ENCODE measurements around the gene MEIOSIN. TPM values are rescaled to one million over a fixed set of nuclear protein-coding genes. Genes with fewer than 3 reads are reported as not detected.
A peak's percentile ranks its signal among the peaks of the same experiment; 100 is the strongest.

Gene MEIOSIN
- total and polyA plus RNA-seq, 4 donors = not detected

- Histone ChIP-seq H3K9ac (ENCODE audit: insufficient read depth in 1 of 2, low read length in 2 of 2) (no peak overlapping the region), H3K27me3 (ENCODE audit: control insufficient read depth in 3 of 3, insufficient read depth in 3 of 3, low read length in 2 of 3) (no peaks in the 10 kb centered on the region), H3K9me3 (ENCODE audit: control insufficient read depth in 4 of 4, insufficient read depth in 3 of 4, low read length in 3 of 4) (peaks cover 0 to 2% (median 0%) of the 10 kb centered on the region in 4 donors), H3K27ac (ENCODE audit: low read depth in 1 of 2, low read length in 1 of 2) (no peak overlapping the region), H3K4me1 (ENCODE audit: control insufficient read depth in 5 of 5, insufficient read depth in 5 of 5, low read length in 5 of 5) (peaks cover 0 to 1% (median 0%) of the 10 kb centered on the region in 5 donors), H3K4me3 (no peak overlapping the region), H3K36me3 (ENCODE audit: control insufficient read depth in 4 of 4, insufficient read depth in 4 of 4, low read length in 4 of 4) (no peaks in the 10 kb centered on the region)
- no peak for DNase-seq
- 86 to 89% methylated on average over 8 of the region's 8 CpGs for WGBS, 2 donors
- no peak for ATAC-seq (ENCODE audit: insufficient read depth, low FRiP score)
- no peak for TF ChIP-seq CTCF (IDR thresholded peaks at IDR 0.05; ENCODE audit: control extremely low read depth, extremely low read depth)
These were observed 71.7 kb downstream of the MEIOSIN start for GRCh38 chr19:45804959-45805230.

- Histone ChIP-seq H3K27ac (ENCODE audit: low read depth in 1 of 2, low read length in 1 of 2) (no peak overlapping the region), H3K27me3 (ENCODE audit: control insufficient read depth in 3 of 3, insufficient read depth in 3 of 3, low read length in 2 of 3) (no peaks in the 10 kb centered on the region), H3K9ac (ENCODE audit: insufficient read depth in 1 of 2, low read length in 2 of 2) (no peak overlapping the region), H3K4me3 (no peak overlapping the region), H3K4me1 (ENCODE audit: control insufficient read depth in 5 of 5, insufficient read depth in 5 of 5, low read length in 5 of 5) (peaks cover 0 to 5% (median 0%) of the 10 kb centered on the region in 5 donors), H3K9me3 (ENCODE audit: control insufficient read depth in 4 of 4, insufficient read depth in 3 of 4, low read length in 3 of 4) (peaks cover 0 to 2% (median 0%) of the 10 kb centered on the region in 4 donors), H3K36me3 (ENCODE audit: control insufficient read depth in 4 of 4, insufficient read depth in 4 of 4, low read length in 4 of 4) (no peaks in the 10 kb centered on the region)
- DNase-seq = no peak
- no peak for TF ChIP-seq CTCF (IDR thresholded peaks at IDR 0.05; ENCODE audit: control extremely low read depth, extremely low read depth)
- no peak for ATAC-seq (ENCODE audit: insufficient read depth, low FRiP score)
These were observed 72.5 kb downstream of the MEIOSIN start for GRCh38 chr19:45805719-45806118.

- Histone ChIP-seq H3K4me1 (ENCODE audit: control insufficient read depth in 5 of 5, insufficient read depth in 5 of 5, low read length in 5 of 5) (peaks cover 0 to 5% (median 0%) of the 10 kb centered on the region in 5 donors), H3K4me3 (no peak overlapping the region), H3K9me3 (ENCODE audit: control insufficient read depth in 4 of 4, insufficient read depth in 3 of 4, low read length in 3 of 4) (peaks cover 0 to 2% (median 0%) of the 10 kb centered on the region in 4 donors), H3K27ac (ENCODE audit: low read depth in 1 of 2, low read length in 1 of 2) (no peak overlapping the region), H3K27me3 (ENCODE audit: control insufficient read depth in 3 of 3, insufficient read depth in 3 of 3, low read length in 2 of 3) (no peaks in the 10 kb centered on the region), H3K36me3 (ENCODE audit: control insufficient read depth in 4 of 4, insufficient read depth in 4 of 4, low read length in 4 of 4) (no peaks in the 10 kb centered on the region), H3K9ac (ENCODE audit: insufficient read depth in 1 of 2, low read length in 2 of 2) (no peak overlapping the region)
- ATAC-seq (ENCODE audit: insufficient read depth, low FRiP score) = no peak
- WGBS, 2 donors = 23 to 37% methylated on average over 7 of the region's 7 CpGs
- DNase-seq = peak in 1 of 3 donors; percentile 18
- TF ChIP-seq CTCF (IDR thresholded peaks at IDR 0.05; ENCODE audit: control extremely low read depth, extremely low read depth) = no peak
These were observed 76.5 kb downstream of the MEIOSIN start for GRCh38 chr19:45809643-45810159.

GRCh38 chr19:45812297-45812696 is 79.1 kb downstream of the MEIOSIN start:
- peaks cover 0 to 15% (median 3%) of the 10 kb centered on the region in 5 donors for H3K4me1 ChIP-seq (ENCODE audit: control insufficient read depth in 5 of 5, insufficient read depth in 5 of 5, low read length in 5 of 5)
- no peak for ATAC-seq (ENCODE audit: insufficient read depth, low FRiP score)
- H3K27ac ChIP-seq (ENCODE audit: low read depth in 1 of 2, low read length in 1 of 2) = no peak overlapping the region
- no peak for DNase-seq
- H3K36me3 ChIP-seq (ENCODE audit: control insufficient read depth in 4 of 4, insufficient read depth in 4 of 4, low read length in 4 of 4) = peaks cover 0 to 2% (median 0%) of the 10 kb centered on the region in 4 donors
- H3K9ac ChIP-seq (ENCODE audit: insufficient read depth in 1 of 2, low read length in 2 of 2) = no peak overlapping the region
- no peak for TF ChIP-seq CTCF (IDR thresholded peaks at IDR 0.05; ENCODE audit: control extremely low read depth, extremely low read depth)
- no peaks in the 10 kb centered on the region for H3K27me3 ChIP-seq (ENCODE audit: control insufficient read depth in 3 of 3, insufficient read depth in 3 of 3, low read length in 2 of 3)
- H3K9me3 ChIP-seq (ENCODE audit: control insufficient read depth in 4 of 4, insufficient read depth in 3 of 4, low read length in 3 of 4) = no peaks in the 10 kb centered on the region
- 91 to 97% methylated on average over 6 of the region's 6 CpGs for WGBS, 2 donors
- H3K4me3 ChIP-seq = no peak overlapping the region
